Right ventricle myocardium superior (tissue), 1 donor: ENCODE results near the gene MICA. TPM values are rescaled to one million over a fixed set of nuclear protein-coding genes. Genes with fewer than 3 reads are reported as not detected.
A peak's percentile ranks its signal among the peaks of the same experiment; 100 is the strongest.
"Not testable (repeated sequence)": the region's sequence is repeated elsewhere in the genome, so short reads cannot be mapped to it uniquely, and the experiment has no call there.

Experiments used
- ATAC-seq: fragments of 200-7000 bp; cut with Tn5 transposase; one replicate; pipeline ENCODE4 v1.9.1; 2020; ENCODE audit warnings: mild to moderate bottlenecking; ENCODE audit not compliant: poor library complexity
- DNase-seq: peaks from one replicate; pipeline ENCODE4 v3.0.0-alpha.2; 2020
- intact Hi-C: fragments of 100-400 bp; cut with DNase I; formaldehyde crosslinking; loops from one replicate; pipeline ENCODE4 v1.11.2; 2022
- total RNA-seq: library from RNA; stranded (reverse); fragmentation: NEBNext Ultra II Directional; extraction: Animal tissue kit (Norgen Biotek cat#: 25700); gene quantifications from one replicate; pipeline ENCODE4 v1.2.1, GENCODE V29; 2021
- donor health status: DM: no; HTN: yes; CAD: no; lungs with severe emphysema.

Gene MICA
- total RNA-seq, 1 donor from 2014 or later = 9.2 TPM

DNA sequence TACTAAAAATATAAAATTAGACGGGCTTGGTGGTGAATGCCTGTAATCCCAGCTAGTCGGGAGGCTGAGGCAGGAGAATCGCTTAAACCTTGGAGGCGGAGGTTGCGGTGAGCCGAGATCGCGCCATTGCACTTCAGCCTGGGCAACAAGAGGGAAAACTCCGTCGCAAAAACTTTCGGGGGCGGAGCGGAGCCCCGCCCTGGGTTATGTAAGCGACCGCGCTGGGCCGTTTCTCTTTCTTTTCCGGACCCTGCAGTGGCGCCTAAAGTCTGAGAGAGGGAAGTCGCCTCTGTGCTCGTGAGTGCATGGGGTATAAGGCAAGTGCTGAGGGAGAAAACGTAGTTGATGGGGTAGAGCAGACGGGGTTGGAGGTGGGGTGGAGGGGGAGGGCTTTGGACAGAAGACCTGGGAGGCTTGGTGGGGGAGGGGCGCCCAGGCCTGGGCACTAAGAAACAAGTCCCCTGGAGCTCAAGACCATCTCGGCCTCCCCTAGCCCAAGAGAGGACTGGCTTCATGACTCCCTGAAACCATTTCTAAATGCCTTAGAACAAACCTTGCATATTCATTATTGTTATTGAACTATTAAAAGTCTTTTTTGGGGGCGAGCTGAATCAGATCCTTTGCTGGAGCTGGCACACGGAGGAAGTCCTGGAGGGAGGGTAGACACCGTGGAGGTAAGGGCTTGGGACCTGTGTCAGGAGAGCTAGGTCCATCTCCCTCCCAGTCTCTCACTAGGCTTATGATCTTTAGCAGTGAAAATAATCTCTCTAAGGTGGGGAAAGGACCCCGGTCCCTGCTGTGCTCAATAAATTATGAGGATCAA lies 2.7 kb upstream of the MICA start:
- ATAC-seq (peak; percentile 74), DNase-seq (peak; percentile 91)

DNA sequence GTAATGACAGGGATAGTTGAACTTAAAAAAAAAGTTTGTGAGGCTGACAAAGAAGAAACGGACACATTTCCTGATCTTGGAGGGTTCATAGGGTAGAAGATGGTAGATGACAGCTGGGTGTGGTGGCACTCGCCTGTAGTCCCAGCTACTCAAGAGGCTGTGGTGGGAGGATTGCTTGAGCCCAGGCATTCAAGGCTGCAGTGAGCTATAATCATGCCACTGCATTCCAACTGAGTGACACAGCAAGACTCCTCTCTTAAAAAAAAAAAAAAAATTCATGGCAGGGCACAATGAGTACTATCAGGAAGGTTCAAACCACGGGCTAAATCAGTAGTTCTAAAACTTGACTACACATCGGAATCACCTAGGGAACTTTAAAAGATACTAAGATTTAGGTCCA lies 2.0 kb upstream of the MICA start:
- intact Hi-C loops = no loop called here
- ATAC-seq = peak; percentile 12
- DNase-seq = no peak

More for the DNA sequence above, 2.7 kb upstream of the MICA start:
- intact Hi-C loops = no loop called here

DNA sequence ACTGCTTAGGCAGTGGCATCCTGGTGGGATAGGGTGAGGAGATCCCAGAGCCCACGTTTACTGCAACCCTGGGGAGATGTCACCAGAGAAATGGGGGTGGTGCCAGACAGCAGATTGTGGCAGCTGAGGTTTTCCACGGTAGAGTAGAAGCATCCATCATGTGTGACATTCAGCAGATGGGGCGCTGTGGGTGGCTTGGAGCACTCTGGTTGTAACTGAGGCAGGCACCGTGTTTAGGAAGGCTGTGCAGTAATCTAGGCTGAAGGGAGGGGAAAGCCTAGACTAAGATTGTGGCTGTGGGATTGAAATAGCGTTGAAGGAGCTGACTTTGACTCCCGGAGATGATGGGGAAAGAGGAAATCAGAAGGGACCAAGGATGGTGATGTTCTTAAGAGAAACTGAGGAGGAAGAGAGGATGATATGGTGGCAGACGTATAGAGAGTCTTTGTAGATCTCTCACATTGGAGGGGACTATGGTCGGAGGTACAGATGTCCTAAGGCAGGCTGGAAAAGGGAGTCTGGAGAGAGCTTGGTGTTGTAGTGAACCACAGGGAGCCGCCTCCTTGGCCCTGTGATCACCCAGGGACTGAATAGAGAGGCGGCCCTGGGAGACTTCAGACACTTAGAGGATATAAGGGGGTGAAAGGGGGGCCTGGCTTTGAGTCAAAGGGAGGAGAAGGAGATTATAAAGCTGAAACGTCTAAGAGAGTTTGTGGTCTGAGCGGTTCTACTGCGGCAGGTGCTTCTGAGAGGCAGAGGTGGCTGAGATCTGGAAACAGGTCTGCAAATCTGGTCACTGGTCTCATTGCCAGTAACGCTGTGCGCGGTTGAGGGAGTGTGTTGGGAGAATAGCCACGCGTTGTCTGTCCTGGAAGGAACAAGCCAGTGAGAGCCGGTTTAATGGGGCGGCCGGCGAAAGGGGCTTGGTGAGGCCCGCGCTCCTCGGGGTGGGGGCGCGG lies 792 bp upstream of the MICA start:
- ATAC-seq (no peak), DNase-seq (no peak)
- intact Hi-C loops = no loop called here

DNA sequence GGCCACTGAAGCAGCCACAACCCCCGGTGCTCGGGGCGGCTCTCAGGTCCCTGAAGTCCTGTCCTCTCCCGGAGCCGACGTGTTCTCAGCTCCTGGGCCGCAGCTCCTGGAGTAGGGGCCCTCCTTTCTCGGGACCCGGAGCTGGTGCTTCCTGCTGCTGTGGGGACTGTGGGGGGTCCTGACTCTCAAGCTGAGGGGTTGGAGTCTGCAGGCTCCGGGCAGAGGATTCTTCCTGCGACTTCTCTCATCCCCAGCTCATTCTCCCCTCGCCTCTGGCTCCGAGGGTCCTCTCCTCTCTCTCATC lies 618 bp downstream of the MICA start:
- ATAC-seq, DNase-seq, intact Hi-C loops: not testable (repeated sequence)

DNA sequence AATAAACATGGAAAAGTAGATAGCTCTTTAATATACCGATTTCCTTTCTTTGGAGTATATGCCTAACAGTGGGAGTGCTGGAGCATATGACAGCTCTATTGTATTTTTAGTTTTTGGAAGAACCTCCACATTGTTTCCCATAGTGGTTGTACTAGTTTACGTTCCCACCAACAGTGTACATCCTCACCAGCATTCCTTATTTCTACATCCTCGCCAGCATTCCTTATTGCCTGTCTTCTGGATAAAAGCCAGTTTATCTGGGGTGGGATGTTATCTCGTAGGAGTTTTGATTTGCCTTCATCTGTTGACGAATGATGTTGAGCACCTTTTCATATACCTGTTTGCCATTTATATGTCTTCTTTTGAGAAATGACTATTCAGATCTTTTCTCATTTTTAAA lies 2.6 kb downstream of the MICA start:
- intact Hi-C loops = no loop called here
- ATAC-seq (no peak), DNase-seq (no peak)

DNA sequence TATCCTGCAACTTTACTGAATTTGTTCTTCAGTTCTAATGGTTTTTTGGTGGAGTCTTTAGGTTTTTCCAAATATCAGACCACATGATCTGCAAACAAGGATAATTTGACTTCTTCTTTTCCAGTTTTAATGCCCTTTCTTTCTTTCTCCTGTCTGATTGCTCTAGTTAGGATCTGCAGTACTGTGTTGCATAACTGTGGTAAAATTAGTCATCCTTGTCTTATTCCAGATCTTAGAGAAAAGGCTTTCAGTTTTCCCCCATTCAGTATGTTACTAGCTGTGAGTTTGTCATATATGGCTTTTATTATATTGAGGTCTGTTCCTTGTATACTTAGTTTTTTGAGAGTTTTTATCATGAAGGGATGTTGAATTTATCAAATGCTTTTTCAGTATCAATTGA lies 4.3 kb downstream of the MICA start:
- DNase-seq (no peak), ATAC-seq (no peak)
- intact Hi-C loops = no loop called here

DNA sequence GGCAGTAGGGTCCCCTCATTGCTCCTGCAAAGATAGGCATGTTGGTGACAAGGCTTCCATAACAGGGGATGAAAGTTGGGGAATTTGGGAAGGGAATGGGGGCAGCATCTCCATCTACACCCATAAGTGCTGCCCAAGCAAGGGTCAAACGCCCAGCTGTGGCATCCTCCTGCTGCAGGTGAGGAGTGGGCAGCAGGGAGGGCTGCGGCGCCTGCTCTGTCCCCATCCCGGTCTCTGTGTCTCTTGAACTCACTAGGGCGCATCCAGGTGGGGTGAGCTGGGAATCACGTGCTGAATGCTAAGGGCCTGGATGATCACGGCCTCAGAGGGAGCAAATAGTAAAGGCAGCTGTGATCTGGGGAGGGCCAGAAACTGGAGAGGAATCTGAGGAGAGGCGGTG lies 9.1 kb downstream of the MICA start:
- DNase-seq (no peak), ATAC-seq (no peak)
- intact Hi-C loops = no loop called here

DNA sequence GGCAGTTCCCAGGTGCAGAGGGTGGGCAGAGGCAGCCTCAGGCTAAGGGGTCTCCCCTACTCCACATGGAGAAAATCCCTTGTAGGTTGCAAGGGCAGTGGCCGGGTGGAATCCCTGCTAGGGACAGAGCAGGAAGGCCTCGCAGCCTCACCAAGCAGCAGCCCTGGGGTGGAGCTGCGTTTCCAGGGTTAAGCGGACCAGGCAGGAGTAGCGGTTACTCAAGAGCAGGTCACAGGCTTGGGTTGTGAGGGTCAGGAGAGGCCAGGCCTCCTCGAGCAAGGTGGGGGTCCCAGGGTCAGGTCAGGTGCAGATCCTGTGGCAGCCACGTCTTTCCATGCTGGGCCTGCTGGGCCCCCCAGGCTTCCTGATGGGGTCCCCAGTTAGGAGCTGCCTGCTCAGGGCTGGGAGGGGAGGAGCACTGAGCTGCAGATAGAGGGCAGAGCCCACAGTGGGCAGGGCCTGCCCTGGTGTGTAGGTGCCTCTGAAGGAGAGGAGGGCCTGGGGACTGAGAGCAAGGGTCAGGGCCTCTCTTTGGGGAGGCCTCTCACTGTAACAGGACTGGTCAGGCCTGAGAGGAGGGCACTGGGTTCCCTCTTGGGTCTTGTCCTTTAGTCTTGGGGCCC lies 10.9 kb downstream of the MICA start:
- intact Hi-C loops, DNase-seq, ATAC-seq: not testable (repeated sequence)

DNA sequence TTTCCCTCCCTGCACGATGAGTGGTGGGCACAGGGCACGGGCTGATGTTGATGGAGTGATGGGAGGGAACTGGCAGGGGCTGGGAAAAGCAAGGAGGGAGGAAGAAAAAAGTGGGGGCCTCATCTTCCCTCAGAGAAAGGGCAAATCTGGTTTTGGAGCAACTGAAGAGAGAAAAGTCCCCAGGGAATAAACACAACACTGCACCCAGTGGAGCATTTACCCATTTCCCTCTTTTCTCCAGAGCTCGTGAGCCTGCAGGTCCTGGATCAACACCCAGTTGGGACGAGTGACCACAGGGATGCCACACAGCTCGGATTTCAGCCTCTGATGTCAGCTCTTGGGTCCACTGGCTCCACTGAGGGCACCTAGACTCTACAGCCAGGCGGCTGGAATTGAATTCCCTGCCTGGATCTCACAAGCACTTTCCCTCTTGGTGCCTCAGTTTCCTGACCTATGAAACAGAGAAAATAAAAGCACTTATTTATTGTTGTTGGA lies 11.4 kb downstream of the MICA start:
- DNase-seq (no peak), ATAC-seq (no peak)
- intact Hi-C loops = no loop called here

DNA sequence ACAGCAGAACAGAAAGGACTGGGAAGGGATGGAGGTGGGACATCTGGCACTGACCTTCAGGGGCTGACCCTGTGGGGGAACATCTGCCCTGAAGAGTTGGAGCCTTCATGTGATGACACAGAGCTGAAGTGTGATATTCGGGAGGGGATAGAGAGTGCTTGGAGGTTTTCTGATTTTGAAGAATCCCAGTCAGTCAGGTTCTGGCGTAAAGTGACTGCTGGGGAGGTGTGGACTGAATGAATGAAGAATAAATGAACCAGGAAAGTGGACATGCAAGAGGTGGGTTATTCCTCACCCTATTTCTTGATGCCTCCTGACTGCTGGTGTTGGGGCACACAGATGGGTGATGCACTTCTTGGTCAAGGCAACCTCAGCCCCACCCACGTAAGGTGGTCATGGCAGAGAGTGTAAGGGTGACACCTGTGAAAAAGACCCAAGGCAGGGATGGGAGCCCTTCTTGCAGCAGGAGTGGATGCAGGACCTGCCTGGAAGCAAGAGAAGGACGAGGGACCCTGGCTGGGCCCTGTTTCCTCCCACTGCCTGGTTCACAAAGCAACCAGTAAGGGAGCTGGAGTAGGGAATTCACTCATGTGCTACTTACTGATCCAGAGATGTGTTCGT lies 13.1 kb downstream of the MICA start:
- no peak for ATAC-seq
- no peak for DNase-seq
- intact Hi-C loops = no loop called here

DNA sequence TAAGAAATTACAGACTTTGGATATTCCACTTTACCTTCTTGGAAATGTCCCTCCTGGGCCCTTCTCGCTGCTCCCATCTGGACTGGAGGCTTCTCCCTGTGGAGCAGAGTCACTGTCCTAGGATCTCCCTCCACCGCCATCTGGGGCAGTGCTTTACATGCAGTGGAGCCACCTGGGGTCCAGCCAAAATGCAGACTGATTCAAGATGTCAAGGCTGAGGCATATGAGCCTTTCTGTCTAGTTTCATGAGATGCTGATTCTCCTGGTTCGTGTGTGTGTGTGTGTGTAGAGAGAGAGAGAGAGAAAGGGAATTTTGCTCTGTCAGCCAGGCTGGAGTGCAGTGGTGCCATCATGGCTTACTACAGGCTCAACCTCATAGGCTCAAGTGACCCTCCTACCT lies 14.9 kb downstream of the MICA start:
- intact Hi-C loops = no loop called here
- ATAC-seq = no peak
- no peak for DNase-seq

DNA sequence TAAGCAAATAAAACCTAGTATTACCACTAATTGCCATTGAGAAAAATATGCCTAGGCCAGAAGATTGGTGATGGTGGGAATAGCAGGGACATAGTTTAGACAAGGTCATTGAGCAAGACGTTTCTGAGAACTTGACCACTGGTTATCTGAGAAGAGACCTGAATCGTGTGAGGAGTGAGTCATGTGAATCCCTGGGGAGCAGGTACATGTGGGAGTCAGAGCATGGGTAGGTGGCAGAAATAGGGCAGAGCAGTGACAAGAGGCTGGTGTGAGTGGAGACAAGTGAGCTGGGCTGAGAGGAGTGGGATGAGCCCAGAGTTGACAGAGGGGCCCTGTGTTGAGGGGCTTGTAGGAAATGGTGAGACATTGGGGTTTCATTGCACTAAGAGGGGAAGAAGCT lies 16.4 kb downstream of the MICA start:
- no peak for ATAC-seq
- intact Hi-C loops = no loop called here
- no peak for DNase-seq

DNA sequence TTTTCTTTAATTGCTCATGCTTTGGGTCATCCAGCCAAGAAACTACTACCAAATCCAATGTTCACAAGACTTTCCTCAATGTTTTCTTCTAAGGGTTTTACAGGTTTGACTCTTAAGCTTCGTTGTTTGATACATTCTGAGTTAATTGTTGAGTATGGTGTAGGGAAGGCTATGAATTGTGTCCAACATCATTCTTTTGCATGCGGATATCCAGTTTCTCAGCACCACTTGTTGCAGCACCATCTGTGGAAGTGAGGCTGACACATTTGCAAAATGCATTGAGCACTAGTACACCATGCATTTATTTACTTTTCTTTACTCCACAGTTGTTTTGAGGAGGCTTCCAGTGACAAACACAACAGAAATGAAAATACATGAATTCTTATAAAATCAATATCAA lies 17.2 kb downstream of the MICA start:
- ATAC-seq (no peak), DNase-seq (no peak)
- intact Hi-C loops = no loop called here

DNA sequence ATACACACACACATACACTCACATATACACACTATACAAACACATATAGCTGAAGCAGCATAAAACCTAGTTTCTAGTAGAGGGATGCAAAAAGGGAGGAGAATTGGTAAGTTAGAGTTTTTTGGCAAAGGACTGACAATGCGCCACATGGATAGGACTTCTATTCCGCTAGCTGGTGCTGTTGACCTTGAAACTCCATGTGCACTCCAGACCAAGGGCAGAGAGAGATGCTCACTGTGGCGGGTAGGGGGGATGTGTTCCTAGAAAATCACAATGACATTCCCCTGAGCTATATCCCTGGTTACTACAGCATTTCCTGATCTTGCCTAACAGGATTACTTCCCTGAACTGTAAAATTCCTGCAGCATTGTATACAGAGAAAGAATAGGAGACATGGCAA lies 19.2 kb downstream of the MICA start:
- intact Hi-C loops = no loop called here
- no peak for DNase-seq
- no peak for ATAC-seq

DNA sequence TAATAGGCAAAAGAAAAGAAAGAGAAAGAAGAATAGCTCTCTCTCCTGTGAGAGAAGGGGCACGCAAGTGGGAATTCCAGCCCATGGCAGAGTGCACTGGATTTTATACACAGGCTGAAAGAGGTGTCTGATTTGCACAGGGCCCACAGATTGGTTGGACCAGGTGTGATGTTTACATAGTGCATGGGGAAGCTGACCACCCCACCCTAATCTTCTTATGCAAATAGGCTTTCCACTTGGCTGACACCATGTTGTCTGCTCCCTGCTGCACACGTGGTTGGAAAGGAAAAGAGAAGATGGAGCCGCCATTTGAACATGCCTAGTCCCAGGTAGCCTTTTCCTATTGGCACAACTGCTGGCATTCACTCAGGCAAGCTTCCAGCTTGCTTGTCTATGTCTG lies 20.2 kb downstream of the MICA start:
- intact Hi-C loops = no loop called here
- DNase-seq = no peak
- no peak for ATAC-seq

DNA sequence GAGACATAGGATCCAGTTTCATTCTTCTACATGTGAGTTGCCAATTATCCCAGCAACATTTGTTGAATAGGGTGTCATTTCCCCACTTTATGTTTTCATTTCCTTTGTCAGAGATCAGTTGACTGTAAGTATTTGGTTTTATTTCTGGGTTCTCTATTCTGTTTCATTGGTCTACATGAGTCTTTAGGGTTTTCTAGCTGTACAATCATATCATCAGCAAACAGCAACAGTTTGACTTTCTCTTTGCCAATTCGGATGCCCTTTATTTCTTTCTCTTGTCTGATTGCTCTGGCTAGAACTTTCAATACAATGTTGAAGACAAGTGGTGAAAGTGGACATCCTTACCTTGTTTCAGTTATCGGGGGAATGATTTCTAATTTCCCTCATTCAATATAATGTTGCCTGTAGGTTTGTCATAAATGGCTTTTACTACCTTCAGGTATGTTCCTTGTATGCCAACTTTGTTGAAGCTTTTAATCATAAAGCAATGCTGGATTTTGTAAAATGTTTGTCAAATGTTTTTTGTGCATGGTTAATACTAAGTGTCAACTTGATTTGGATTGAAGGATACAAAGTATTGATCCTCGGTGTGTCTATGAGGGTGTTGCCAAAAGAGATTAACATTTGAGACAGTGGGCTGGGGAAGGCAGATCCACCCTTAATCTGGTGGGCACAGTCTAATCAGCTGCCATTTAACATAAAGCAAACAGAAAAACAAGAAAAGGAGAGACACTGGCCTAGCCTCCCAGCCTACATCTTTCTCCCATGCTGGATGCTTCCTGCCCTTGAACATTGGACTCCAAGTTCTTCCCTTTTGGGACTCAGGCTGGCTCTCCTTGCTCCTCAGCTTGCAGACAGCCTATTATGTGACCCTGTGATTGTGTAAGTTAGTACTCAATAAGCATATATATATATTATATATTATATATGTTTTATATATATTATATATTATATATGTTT lies 23.3 kb downstream of the MICA start:
- ATAC-seq = peak; percentile 22
- no peak for DNase-seq
- intact Hi-C loops = no loop called here

DNA sequence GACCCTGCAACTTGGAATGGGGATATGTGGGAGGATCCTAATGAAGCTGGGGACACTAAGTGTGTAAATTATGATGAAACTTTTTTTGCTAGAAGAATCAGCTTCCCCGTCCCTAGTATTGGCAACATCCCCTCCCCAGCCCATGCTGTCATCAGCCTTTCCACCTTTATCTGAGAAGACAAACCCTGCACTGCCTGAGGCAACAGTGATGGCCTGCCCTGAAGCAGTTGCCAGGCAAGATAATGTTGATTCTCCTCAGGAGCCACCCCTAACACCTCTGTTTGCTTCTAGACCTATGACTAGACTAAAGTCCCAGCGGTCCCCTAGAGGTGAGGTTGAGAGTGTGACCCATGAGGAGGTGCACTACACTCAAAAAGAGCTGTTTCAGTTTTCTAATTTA lies 27.1 kb downstream of the MICA start:
- DNase-seq = no peak
- intact Hi-C loops = no loop called here
- no peak for ATAC-seq

DNA sequence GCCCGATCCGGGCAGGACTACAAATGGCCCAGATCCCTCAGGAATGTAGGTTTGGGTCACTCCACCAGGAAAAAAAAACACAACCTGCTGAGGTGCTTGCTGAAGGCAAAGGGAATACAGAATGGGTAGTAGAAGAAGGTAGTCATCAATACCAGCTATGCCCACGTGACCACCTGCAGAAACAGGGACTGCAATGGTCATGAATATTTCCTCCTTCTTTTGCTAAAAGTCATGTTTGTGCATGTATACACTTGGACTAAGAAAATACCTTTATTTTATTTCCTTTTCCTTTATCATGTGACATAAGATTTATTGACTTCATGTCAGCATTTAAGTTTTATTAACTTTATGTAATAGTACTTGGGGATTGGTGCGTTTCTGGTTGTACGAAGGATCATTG lies 31.7 kb downstream of the MICA start:
- ATAC-seq, intact Hi-C loops, DNase-seq: not testable (repeated sequence)
